SH-SY5Y (cell line): Measurements from ENCODE around the gene NET1.

Source experiments
- GATA2 ChIP-seq: IDR thresholded peaks from 2 replicates; pipeline ENCODE4 v1.6.1; 2011; ENCODE audit warnings: mild to moderate bottlenecking, low read depth, low read length
- GATA3 ChIP-seq: IDR thresholded peaks from 2 replicates; pipeline ENCODE4 v1.6.1; 2011; ENCODE audit warnings: low read depth, mild to moderate bottlenecking, low read length, moderate library complexity

GRCh38 chr10:5469353-5470061 is 57.1 kb downstream of the NET1 start:
- no peak for TF ChIP-seq GATA2
- no peak for TF ChIP-seq GATA3
